ENCODE data around the gene BAX. TPM values are rescaled to one million over a fixed set of nuclear protein-coding genes. Genes with fewer than 3 reads are reported as not detected.

BAX gene
- total and polyA plus RNA-seq, 2 of the 13 experiments (the other 11 are each of a cell fraction or from before 2014, with no cell fraction given): 139 to 176 TPM

DNA sequence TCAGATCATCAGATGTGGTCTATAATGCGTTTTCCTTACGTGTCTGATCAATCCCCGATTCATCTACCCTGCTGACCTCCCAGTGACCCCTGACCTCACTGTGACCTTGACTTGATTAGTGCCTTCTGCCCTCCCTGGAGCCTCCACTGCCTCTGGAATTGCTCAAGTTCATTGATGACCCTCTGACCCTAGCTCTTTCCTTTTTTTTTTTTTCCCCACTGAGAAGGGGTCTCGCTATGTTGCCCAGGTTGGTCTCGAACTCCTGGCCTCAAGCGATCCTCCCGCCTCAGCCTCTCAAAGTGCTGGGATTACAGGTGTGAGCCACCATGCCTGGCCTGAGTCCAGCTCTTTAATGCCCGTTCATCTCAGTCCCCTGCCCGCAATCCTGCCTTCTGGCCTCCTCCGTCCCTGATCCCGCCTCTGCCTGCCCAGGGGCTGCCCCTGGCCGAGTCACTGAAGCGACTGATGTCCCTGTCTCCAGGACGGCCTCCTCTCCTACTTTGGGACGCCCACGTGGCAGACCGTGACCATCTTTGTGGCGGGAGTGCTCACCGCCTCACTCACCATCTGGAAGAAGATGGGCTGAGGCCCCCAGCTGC, 6.5 kb downstream of the BAX start (continued):
- no peak for TF ChIP-seq RERE (CRISPR knock-in tag; IDR thresholded peaks at IDR 0.05; ENCODE audit: low read depth)
- TF ChIP-seq CEBPZ (IDR thresholded peaks at IDR 0.05; ENCODE audit: low read length): no peak
- TF ChIP-seq SALL2 (CRISPR knock-in tag; IDR thresholded peaks at IDR 0.05): no peak
- no peak for TF ChIP-seq ZNF883 (CRISPR knock-in tag; IDR thresholded peaks at IDR 0.05; ENCODE audit: not compliant biosample characterization)
- TF ChIP-seq ZNF549 (CRISPR knock-in tag; IDR thresholded peaks at IDR 0.05): no peak
- TF ChIP-seq MBD4 (IDR thresholded peaks at IDR 0.05; ENCODE audit: borderline replicate concordance, low read length): no peak
- TF ChIP-seq ZNF772 (CRISPR knock-in tag; IDR thresholded peaks at IDR 0.05): no peak
- TF ChIP-seq ZHX1 (CRISPR knock-in tag; IDR thresholded peaks at IDR 0.05; ENCODE audit: low read depth): no peak
- TF ChIP-seq PLRG1 (conservative IDR thresholded peaks at IDR 0.05): no peak
- TF ChIP-seq ZNF335 (CRISPR knock-in tag; IDR thresholded peaks at IDR 0.05): no peak
- TF ChIP-seq ZNF7 (CRISPR knock-in tag; IDR thresholded peaks at IDR 0.05): no peak
- TF ChIP-seq HHEX (CRISPR knock-in tag; IDR thresholded peaks at IDR 0.05): no peak
- TF ChIP-seq ZNF34 (CRISPR knock-in tag; IDR thresholded peaks at IDR 0.05; ENCODE audit: borderline replicate concordance): no peak
- TF ChIP-seq XBP1 (CRISPR knock-in tag; IDR thresholded peaks at IDR 0.05): no peak
- no peak for TF ChIP-seq ETV6 (CRISPR knock-in tag; conservative IDR thresholded peaks at IDR 0.05)
- TF ChIP-seq, protein P1, sequence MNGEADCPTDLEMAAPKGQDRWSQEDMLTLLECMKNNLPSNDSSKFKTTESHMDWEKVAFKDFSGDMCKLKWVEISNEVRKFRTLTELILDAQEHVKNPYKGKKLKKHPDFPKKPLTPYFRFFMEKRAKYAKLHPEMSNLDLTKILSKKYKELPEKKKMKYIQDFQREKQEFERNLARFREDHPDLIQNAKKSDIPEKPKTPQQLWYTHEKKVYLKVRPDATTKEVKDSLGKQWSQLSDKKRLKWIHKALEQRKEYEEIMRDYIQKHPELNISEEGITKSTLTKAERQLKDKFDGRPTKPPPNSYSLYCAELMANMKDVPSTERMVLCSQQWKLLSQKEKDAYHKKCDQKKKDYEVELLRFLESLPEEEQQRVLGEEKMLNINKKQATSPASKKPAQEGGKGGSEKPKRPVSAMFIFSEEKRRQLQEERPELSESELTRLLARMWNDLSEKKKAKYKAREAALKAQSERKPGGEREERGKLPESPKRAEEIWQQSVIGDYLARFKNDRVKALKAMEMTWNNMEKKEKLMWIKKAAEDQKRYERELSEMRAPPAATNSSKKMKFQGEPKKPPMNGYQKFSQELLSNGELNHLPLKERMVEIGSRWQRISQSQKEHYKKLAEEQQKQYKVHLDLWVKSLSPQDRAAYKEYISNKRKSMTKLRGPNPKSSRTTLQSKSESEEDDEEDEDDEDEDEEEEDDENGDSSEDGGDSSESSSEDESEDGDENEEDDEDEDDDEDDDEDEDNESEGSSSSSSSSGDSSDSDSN (CRISPR knock-in tag; IDR thresholded peaks at IDR 0.05): no peak
